ENCODE data around the gene ENC1. TPM values are rescaled to one million over a fixed set of nuclear protein-coding genes. Genes with fewer than 3 reads are reported as not detected.
A peak's percentile ranks its signal among the peaks of the same experiment; 100 is the strongest.

Gene ENC1
- total RNA-seq, 2 experiments from 2014 or later = 12.1 to 25.9 TPM

- POLR2A ChIA-PET = interaction anchor here (0.6 to 3.0 kb wide), 7 partner anchors 65 to 713 kb away, joined by 3 to 17 read pairs (median 3); no protein-coding TSS in a partner anchor
- no peak for TF ChIP-seq EZH2phosphoT487 (IDR thresholded peaks at IDR 0.05; ENCODE audit: borderline replicate concordance, low read depth, low read length)
- TF ChIP-seq, protein P1, sequence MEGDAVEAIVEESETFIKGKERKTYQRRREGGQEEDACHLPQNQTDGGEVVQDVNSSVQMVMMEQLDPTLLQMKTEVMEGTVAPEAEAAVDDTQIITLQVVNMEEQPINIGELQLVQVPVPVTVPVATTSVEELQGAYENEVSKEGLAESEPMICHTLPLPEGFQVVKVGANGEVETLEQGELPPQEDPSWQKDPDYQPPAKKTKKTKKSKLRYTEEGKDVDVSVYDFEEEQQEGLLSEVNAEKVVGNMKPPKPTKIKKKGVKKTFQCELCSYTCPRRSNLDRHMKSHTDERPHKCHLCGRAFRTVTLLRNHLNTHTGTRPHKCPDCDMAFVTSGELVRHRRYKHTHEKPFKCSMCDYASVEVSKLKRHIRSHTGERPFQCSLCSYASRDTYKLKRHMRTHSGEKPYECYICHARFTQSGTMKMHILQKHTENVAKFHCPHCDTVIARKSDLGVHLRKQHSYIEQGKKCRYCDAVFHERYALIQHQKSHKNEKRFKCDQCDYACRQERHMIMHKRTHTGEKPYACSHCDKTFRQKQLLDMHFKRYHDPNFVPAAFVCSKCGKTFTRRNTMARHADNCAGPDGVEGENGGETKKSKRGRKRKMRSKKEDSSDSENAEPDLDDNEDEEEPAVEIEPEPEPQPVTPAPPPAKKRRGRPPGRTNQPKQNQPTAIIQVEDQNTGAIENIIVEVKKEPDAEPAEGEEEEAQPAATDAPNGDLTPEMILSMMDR (conservative IDR thresholded peaks at IDR 0.05; ENCODE audit: low read length) = no peak
- H3K27ac ChIP-seq (ENCODE audit: low read depth, low read length, poor library complexity, severe bottlenecking) = no peak overlapping the region
- H3K9me2 ChIP-seq (ENCODE audit: insufficient read depth, low read length) = no peaks in the 10 kb centered on the region
- H3K79me2 ChIP-seq (ENCODE audit: insufficient read depth, low read depth, low read length) = peaks cover 14% of the 10 kb centered on the region; the same call in 1 of the 2 replicates
- peaks cover 35% of the 10 kb centered on the region for H3K4me1 ChIP-seq (ENCODE audit: insufficient read depth, low read length, poor library complexity, severe bottlenecking)
- peak; percentile 67 for DNase-seq (ENCODE audit: low spot score)
- no peaks in the 10 kb centered on the region for H3K9me3 ChIP-seq (ENCODE audit: low read length)
- peaks cover 2% of the 10 kb centered on the region; the same call in 1 of the 2 replicates for H3K36me3 ChIP-seq (ENCODE audit: insufficient read depth, low read length)
- H4K20me1 ChIP-seq (ENCODE audit: insufficient read depth, low read length) = peaks cover 9% of the 10 kb centered on the region; the same call in 1 of the 2 replicates
- no TSS peak for BruUV-seq (replicated peaks)
- H3K4me3 ChIP-seq (ENCODE audit: low read depth, low read length, poor library complexity, severe bottlenecking) = peak overlapping the region; percentile 74
- H3K4me2 ChIP-seq (ENCODE audit: low read length) = peak overlapping the region; percentile 81
- H2AFZ ChIP-seq (ENCODE audit: low read length) = no peak overlapping the region; the same call in 1 of the 2 replicates
- intact Hi-C loops (cut with micrococcal nuclease; ENCODE audit: unreplicated experiment) = loop anchor here (1.0 to 10.0 kb wide), 4 partner anchors 9 to 345 kb away; no protein-coding TSS in a partner anchor
- CTCF ChIA-PET (ENCODE audit: unreplicated experiment) = interaction anchor here (0.6 to 1.2 kb wide), 3 partner anchors 41 to 243 kb away, joined by 3 to 6 read pairs (median 3); no protein-coding TSS in a partner anchor
These were observed 600 bp downstream of the ENC1 start for GRCh38 chr5:74639807-74640449.

GRCh38 chr5:74638970-74639806 is 1.3 kb downstream of the ENC1 start:
- peaks cover 9% of the 10 kb centered on the region; the same call in 1 of the 2 replicates for H4K20me1 ChIP-seq (ENCODE audit: insufficient read depth, low read length)

More at GRCh38 chr5:74638970-74639806, 1.3 kb downstream of the ENC1 start:
- TF ChIP-seq, protein P1 (conservative IDR thresholded peaks at IDR 0.05; ENCODE audit: low read length) = no peak
- TF ChIP-seq EZH2phosphoT487 (IDR thresholded peaks at IDR 0.05; ENCODE audit: borderline replicate concordance, low read depth, low read length) = no peak
- Histone ChIP-seq H3K4me1 (ENCODE audit: insufficient read depth, low read length, poor library complexity, severe bottlenecking) (peaks cover 35% of the 10 kb centered on the region), H3K9me3 (ENCODE audit: low read length) (no peaks in the 10 kb centered on the region), H3K4me2 (ENCODE audit: low read length) (peak overlapping the region; percentile 81), H3K79me2 (ENCODE audit: insufficient read depth, low read depth, low read length) (peaks cover 14% of the 10 kb centered on the region; the same call in 1 of the 2 replicates), H3K36me3 (ENCODE audit: insufficient read depth, low read length) (peaks cover 8% of the 10 kb centered on the region), H3K27ac (ENCODE audit: low read depth, low read length, poor library complexity, severe bottlenecking) (no peak overlapping the region), H3K4me3 (ENCODE audit: low read depth, low read length, poor library complexity, severe bottlenecking) (peak overlapping the region; percentile 74), H3K9me2 (ENCODE audit: insufficient read depth, low read length) (no peaks in the 10 kb centered on the region), H2AFZ (ENCODE audit: low read length) (no peak overlapping the region; the same call in 1 of the 2 replicates)
- DNase-seq (ENCODE audit: low spot score) = peak; percentile 63
- intact Hi-C loops (cut with micrococcal nuclease; ENCODE audit: unreplicated experiment) = no loop called here
- POLR2A ChIA-PET = interaction anchor here (0.6 to 3.0 kb wide), 6 partner anchors 149 to 712 kb away, joined by 3 to 17 read pairs (median 3); no protein-coding TSS in a partner anchor
- CTCF ChIA-PET (ENCODE audit: unreplicated experiment) = no interaction called here
- TSS peak; percentile 50 for BruUV-seq (replicated peaks)
